Measurements from ENCODE around the gene HPN.
"Not testable (repeated sequence)": the region's sequence is repeated elsewhere in the genome, so short reads cannot be mapped to it uniquely, and the experiment has no call there.

Gene HPN

DNA sequence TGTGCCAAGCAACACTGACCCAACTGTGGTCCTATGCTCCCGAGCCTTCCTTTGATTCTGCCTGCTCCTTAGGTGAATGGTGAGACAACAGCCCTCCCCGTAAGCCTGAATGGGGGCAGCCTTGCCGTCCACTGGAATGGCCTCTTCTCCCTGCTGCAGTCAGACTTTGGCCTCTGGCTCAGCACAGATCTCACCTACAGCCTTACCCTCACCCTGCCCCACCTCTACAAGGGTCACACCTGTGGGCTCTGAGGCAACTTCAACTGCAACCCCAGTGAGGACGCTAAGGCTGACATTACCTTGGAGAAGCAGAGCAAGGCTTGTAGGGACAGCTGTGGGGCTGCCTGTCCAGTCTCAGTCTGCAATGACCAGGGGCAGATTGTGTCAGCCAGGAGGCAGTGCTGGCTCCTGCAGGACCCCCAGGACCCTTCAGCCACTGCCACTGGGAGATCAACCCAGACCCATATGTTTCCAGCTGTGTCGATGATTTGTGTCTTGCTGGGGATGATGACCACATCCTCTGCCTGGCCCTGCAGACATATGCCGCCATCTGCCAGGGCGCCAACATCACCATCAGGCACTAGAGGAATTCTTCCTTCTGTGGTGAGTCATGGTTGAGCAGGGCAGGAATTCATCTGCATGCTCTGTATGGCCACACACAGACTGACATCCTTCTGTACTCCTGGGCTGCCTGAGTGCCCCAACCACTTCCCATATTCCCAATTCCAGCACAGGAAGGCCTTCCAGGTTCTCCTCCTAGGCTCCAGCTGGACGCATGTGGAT lies 46.8 kb downstream of the HPN start:
- no peak for DNase-seq

DNA sequence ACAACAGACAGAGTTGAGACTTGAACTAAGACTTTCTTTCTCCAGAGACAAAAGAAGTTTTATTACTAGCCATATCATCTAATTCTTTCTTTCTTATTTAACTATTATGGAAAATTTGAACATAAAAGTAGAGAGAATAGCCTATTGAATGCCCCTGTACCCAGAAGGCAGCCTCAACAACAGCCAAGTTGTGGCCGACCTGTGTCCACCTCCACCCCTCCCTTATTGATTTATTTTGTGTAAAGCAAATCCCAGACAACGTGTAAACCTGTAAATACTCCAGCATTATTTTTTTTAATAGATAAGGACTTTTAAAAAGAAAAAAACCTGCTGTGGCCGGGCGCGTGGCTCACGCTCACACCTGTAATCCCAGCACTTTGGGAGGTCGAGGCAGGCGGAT lies 48.0 kb downstream of the HPN start:
- no peak for DNase-seq

DNA sequence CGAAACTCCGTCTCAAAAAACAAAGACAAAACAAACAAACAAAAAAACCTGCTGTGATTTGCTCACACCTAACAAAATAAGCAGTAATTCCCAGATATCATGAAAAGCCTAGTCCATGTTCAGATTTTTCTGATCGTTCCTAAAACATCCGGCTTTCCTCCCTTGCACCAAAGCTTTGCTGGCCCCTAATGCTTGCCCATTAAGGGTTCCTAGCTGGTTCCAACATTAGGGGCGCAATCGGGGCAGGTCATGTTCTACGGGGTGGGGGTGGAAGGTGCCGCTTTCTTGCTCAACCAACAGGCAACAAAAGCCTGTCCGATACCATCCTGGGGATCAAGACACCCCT lies 48.6 kb downstream of the HPN start:
- DNase-seq: no peak

DNA sequence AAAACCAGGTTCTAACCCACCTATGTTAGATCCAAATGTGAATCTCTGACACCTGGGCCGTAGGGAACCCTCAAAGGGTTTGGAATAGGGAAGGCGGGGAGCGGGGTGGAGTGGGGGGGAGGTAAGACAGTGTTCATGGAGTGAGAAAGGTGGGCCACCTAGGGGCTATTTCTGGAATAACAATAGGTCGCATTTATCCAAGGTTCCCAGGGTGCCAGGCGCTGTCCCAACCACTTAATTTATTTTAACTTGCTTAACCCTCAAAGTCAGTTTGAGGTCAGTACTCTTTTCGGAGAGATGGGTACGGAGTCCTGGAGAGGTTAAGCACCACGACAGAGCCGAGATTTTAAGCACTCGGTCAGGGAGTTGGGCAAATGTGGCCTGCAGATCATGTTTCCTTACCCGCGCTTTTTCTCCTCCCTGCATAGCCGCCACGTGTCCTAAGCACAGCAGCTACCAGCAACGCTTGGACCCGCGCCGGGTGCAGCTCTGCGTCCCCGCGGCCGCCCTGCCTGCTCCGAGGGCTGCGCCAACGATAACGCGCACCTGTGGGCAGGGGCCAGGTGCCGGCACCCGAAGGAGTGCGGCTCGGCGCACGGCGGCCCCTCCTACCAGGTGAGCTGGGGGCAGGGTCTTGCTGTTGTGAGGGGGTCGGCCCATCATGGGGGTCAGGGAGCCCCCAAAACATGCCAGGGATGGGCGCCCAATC lies 49.1 kb downstream of the HPN start:
- DNase-seq: peak; percentile 16

DNA sequence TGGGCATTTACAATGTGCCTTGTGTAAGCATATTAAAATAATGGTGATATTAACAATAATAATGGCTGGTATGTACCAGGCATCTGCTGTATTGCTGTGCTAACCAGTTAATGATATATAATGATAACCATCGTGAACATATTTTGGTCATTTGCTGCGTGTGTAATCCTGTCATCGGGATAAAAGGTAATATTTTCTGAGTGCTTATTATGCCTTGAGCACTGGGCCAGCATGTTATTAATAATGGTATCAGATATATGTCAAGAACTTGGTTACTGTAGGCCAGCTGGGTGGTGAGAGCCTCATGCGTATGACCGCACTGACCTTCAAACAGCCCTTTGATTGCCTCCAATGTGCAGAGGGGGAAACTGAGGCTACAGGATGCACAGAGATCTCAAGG lies 51.9 kb downstream of the HPN start:
- no peak for DNase-seq

DNA sequence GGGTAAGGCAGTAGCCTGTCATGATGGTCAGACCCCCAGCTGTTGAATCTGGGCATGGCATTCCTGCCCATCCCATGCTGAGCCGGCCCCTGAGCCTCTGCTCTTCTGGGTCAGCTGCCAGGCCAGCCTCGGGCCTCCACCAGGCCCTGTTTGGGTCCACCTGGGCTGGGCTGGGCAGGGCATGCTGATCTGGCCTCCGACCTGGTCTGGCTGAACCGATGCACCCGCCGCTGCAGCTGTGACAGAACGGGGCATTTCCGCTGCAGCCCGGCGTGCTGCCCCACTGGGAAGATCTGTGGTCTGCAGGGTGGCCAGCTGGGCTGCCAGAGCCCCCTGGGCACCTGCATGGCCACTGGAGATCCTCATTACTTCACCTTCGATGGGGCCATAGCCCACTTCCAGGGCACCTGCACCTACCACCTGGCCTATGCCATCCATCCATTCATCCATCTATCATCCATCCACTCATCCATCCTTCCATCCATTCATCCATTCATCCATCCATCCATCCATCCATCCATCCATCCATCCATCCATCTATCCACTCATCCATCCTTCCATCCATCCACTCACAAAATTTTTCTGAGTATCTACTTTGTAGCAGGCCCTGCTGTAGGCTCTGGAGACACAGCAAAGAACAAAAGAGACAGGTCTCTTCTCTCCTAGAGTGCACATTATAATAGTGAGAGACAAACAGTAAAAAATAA lies 52.6 kb downstream of the HPN start:
- DNase-seq: no peak

DNA sequence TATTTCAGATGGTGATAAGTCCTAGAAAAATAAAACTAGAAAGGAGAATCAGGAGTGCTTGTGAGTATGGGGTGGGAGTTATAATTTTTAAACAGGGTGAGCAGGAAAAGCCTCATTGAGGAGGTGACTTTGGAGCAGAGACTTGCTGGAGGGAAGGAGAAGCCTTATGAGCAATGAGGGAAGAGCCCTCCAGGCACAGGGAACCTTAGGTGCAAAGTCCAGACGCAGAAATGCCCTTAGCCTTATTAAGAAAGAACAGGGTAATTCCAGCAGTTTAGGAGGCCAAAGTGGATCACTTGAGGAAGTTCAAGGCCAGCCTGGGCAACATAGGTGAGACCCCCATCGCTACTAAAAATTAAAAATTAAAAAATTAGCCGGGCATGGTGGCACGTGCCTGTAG lies 53.1 kb downstream of the HPN start:
- DNase-seq: no peak

DNA sequence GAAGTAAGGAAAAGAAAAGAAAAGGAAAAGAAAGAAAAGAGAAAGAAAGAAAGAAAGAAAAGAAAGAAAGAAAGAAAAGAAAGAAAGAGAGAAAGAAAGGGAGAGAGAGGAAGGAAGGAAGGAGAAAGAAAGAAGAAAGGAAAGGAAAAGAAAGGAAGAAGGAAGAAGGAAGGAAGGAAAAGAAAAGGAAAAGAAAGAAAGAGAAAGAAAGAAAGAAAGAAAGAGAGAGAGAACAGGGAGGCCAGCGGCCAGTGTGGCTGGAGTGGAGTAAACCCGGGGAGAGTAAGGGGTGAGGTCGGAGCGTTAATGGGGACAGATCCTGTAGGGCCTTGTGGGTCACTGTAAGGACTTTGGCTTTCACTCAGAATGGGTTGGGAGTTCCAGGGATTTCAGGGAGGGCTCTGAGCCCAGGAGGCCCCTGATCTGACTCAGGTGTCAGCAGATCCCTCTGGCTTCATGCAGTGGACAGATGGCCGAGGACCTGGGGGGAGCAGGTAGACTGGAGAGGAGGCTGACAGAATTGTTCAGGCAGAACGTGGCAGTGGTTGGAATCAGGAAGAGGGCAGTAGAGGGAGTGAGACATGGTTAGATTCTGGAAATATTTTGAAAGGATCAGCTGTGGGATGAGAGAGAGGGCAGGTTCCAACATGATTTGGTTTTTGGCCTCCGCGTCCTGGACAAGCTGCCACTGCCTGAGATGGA lies 54.3 kb downstream of the HPN start:
- DNase-seq: no peak

DNA sequence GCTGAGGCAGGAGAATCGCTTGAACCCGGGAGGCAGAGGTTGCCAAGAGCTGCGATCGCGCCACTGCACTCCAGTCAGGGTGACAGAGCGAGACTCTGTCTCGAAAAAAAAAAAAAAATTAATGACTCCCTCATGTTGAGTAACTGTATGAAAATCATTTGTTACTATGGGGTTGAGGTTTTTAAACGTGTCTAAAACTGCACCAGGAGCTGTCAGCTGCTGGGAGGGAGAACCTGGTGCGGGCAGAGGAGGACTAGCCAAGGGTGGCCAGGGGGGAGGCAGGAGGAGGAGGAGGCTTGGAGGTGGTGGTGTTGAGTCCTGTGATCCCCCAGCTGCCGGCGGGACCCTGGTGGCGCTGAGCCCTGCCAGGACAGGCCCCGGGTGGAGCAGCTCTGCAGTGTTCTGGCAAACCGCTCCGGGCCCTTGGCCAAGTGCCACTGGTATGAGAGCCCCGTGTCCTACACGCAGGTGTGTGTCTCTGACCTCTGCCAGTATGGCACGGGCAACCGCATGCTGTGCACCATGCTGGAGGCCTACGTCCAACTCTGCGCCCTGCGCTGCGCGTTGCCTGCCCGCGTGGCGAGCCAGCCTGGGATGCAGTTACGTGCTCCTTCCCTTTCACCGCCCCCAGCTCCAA lies 57.0 kb downstream of the HPN start:
- no peak for DNase-seq

DNA sequence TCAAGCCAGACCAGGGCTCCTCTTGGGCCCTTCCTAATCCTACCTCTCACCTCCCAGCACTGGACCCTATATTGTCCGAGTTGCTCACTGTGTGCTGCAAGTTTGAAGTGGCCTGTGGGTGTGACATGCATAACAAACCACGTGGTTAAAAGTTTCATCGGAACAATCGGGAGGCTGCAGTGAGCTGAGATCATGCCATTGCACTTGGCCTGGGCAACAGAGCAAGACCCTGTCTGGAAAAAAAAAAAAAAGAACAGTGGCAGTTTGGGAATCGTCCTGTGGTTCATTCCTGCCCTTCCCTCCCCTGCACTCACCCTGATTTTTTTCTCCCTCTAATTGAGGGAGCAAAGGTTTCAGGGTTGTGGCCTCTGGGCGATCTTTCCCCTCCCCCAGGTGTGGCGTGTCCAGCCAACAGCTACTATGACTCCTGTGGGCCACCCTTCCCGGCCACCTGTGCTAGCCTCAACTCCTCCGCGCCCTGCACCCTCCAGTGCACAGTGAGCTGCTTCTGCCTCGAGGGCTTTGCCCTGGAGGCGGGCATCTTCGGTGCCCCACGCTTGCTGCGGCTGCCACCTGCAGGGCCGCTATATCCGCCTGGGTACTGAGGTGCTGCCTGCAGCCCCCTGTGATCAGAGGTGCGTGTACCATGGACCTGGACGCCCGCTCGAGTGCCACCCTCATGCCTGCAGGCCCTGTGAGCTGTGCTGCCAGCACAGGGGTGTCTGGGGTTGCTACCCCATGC lies 57.8 kb downstream of the HPN start:
- no peak for DNase-seq

DNA sequence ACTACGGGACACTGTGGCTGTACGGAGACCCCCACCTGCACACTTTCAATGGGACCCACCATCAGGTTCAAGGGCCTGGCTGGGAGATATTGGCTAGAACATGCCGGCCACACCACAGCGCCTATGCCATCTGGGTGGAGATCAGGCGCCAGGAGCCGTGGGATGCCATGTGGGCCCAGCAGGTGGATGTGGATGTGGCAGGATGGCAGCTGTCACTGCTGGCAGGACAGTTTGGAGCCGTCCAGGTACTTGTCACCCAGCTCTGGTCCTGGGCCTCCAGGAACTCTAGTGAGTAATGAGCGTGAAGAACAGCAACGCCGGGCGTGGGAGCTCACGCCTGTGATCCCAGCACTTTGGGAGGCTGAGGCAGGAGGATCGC lies 58.4 kb downstream of the HPN start:
- DNase-seq: no peak

DNA sequence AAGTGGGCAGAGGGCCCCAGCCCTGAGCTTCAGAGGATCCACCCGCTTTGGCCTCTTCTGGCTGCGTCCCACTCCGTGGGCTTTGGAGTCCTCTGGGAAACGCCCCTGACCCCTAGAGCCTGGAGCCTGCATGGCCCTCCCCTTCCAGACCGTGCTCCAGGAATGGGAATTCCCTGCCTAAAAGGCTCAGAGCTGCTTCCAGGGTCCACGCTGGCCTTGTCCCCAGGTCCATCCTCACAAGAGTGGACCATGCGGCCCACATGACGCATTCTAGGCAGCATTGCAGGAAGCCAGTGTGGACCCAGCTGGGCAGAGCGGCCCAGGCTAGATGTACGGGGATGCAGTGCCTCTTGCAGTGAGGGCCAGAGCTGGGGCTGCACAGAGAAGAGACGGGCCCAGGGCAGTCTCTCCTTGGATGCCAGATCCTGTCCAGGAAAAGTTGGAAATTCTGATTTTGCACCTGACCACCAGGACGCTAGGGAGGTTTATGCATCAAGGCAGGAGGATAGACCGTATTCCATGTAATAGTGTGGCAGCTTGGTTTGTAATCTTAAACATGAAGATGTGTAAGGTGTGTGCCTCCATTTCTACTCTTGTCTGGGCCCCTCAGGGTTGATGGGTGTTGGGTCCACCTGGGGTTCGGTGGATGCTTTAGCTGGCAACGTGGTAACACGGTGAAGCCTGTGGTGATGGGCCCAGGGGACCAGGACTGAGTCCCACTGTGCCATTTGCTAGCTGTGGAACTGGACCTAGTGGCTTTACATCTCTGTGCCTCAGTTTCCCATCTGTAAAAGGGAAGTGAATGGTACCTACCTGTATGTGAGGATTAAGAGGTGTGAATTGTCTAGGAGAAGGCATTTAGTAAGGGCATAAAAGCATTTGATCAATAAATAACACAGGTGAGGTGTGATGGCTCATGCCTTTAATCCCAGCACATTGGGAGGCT lies 59.3 kb downstream of the HPN start:
- no peak for DNase-seq

DNA sequence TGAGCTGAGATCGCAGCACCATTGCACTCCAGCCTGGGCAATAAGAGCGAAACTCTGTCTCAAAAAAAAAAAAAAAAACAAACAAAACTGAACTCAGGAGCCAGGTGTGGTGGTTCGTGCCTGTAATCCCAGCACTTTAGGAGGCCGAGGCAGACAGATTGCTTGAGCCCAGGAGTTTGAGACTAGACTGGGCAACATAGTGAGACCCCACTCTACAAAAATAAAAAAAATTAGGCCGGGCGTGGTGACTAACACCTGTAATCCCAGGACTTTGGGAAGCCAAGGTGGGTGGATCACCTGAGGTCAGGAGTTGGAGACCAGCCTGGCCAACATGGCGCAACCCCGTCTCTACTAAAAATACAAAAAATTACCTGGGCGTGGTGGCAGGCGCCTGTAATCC lies 60.4 kb downstream of the HPN start:
- not testable (repeated sequence) for DNase-seq

DNA sequence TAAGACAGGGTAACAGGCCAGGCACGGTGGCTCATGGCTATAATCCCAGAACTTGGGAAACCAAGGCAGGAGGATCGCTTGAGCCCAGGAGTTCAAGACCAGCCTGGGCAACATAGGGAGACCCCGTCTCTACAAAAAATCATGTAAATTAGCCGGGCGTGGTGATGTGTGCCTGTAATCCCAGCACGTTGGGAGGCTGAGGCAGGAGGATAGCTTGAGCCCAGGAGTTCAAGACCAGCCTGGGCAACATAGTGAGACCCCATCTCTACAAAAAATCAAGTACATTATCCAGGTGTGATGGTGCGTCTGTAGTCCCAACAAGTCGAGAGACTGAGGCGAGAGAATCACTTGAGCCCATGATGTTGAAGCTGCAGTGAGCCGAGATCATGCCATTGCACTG lies 62.1 kb downstream of the HPN start:
- DNase-seq: not testable (repeated sequence)

DNA sequence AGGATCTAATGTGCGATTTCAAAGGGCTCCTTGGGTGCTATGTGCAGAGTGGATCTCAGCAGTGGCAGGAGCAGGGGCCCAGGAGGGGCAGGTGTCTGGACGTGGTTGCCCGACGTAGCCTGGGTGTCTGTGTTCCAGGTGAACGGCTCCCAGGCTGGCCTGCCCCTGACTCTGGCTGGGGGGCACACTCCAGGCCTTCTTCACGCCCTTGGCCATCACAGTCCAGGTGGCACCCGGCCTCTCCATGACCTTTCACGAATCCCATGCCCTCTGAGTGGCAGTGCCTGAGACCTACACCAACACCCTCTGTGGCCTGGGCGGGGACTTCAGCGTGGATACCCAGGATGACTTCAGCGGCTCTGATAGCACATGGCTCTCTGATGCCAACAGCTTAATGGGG lies 62.8 kb downstream of the HPN start:
- no peak for DNase-seq

DNA sequence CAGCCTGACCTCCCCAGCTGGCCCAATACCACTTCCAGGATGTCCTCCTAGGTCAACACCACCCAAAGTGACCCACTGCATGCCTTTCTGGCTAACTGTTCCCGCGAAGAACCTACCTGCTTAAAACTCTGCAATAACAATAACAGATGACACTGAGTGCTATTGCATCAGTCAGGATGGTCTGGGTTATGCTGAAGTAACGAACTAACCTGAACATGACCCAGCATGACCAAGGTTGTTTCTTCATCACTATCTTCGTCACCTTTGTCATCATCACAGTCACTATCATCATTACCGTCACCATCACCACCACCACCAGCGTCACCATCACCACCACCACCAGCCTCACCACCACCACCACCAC lies 63.5 kb downstream of the HPN start:
- no peak for DNase-seq

DNA sequence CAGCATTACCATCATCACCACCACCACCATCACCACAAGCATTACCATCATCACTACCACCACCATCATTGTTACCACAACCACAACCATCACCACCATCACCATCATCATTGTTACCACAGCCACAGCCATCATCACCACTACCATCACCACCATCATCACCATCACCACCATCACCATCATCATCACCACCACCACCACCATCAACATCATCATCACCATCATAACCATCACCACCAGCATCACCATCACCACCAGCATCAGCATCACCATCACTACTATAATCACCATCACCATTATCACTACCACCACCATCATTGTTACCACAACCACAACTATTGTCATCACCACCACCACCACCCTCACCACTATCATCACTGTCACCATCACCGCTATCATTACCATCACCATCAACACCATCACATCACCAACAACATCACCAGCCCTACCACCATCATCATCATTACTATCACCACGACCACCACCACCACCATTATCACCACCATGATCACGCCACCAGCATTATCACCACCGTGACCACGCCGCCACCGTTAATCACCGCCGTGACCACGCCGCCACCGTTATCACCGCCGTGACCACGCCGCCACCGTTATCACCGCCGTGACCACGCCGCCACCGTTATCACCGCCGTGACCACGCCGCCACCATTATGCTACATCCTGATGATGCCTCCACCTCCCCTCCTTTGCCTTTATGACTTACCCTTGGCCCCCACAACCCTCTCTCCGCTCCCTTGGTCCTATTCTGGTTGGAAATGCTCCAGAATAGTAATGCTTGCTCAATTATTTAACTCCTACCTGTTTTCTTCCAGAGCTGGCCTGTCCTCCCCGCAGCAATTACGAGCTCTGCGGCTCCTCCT lies 64.1 kb downstream of the HPN start:
- DNase-seq: no peak

DNA sequence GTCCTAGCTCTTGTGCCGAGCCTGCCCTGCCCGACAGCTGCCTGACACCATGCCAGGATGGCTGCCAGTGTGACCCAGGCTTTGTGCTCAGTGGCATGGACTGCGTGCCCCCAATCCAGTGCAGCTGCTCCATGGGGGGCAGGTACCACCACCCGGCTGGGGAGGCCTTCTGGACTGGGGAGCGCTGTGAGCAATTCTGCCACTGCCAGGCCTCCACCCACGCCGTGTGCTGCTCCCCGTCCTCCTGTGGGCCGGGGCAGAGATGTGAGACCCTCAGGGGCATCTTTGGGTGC lies 64.7 kb downstream of the HPN start:
- DNase-seq: no peak

DNA sequence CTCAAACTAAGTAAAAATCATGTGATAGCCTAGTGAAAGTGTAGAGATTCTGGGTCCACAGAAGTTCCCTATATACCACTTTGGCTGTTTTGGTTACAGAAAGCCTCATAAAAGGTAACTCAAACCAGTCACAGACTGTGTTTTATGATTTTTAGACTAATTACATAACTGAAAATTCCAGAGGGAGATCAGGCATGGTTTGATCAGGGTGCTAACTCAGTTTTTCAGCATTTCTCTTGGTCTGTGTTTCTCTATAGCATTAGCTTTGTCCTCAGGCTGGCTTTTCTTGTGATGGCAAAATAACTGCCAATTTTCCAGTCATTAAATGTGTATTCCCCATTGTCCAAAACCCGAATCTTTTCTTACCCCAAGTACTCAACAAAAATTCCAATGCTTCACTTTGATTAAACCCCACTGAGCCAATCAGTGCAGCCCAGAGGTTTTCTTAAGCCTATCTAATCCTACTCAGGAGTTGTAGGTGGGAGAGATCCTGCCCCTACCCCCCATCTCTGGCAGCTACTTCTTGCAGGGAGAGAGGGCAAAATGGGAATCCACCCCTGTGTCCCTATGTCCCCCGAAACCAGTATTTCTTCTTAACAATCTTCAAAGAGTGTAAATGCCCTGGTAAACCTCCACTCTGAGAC lies 65.5 kb downstream of the HPN start:
- no peak for DNase-seq

DNA sequence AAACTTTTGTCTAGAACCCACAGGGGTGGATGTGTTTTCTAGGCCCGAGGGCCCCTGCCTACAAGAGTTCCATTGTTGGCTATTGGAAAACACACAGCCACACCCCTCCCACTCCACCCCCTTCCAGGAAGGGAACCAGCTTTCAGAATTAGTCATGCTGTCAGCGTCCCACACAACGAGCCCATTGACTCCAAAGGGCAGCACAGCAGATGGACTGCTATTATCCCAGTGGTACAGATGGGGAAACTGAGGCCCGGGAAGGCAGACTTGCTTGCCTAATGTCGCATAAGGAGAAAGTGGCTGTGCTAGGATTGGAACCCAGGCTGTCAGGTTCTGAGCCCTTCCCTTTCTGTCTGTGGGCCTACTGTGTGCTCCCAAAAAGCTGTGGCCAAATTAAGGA lies 66.0 kb downstream of the HPN start:
- no peak for DNase-seq
